NCI-H2029 treated with DMSO at 0.1 percent for 48 hours (cell line): ENCODE data around the gene TSPAN2.
"Not testable (repeated sequence)": the region's sequence is repeated elsewhere in the genome, so short reads cannot be mapped to it uniquely, and the experiment has no call there.

ENCODE experiments used
- DNase-seq: peaks from one replicate; lab custom pipeline; 2025; lab: John Stamatoyannopoulos, UW

TSPAN2 gene

DNA sequence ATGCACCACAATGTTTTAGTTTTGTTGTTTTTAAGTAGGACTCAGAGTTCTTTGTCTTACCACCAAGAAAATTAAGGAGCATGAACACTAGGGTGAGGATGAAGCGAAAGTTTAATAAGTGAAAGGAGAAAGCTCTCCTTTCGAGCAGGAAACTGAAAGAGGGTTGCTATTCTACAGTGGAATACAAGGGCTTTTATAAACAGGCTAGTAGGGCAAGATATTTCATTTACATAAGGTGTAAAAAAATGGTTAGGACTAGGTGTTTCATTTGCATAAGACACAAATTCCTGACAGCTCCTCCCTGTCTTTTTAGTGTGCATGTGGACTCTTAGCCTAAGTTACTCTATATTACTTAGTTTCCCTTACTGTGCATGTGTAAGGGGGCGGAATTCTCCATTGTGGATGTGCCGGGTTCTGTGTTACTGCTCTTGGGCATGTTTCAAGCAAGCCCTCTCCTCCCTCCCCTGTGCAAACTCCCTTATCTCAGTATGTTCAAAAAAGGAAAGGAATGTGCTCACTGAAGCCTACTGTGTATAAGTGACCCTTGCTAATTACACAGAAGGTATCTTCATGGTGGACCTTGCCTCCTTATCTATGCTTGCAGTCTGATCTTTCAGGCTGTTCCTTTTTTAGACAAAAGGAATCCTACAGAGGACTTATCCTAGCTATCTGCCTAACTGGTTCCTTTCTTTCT lies 52.3 kb downstream of the TSPAN2 start:
- DNase-seq: no peak

DNA sequence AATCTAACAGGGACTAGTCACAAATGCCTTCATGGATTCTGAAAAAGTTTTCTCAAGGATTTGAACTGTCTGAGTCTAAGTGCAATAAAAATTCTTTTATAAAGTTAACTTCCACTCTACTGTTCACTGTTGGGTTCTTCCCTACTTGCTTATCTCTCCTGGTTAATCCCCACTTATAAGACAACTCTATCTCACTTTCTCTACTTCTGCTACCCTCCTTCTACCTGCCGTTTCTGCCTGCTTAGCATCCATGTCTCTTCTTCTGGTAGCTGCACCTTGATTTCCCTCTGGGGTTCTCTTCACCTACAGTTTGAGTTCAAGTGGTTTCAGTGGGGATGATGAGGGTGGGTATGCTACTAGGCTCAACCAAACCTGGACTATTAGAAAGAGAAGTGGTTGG lies 53.7 kb downstream of the TSPAN2 start:
- no peak for DNase-seq

DNA sequence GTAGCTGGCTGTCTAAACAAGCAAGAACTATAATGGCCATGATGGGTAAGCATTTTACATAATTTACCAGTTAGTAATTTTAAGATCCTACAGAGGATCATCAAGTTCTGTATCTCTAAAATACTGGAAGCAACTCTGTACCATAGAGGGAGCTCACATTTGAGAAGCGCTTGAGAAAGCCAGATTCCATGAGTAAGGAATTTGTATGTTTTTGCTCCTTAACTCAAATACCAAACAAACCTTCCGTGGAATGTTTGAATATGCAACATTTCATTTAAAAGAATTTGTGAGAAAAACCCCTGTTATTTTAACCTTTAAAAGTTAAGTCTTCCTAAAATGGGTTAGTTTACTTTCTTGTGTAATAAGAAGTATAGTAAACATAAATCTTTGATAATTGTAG lies 57.7 kb downstream of the TSPAN2 start:
- DNase-seq: no peak

DNA sequence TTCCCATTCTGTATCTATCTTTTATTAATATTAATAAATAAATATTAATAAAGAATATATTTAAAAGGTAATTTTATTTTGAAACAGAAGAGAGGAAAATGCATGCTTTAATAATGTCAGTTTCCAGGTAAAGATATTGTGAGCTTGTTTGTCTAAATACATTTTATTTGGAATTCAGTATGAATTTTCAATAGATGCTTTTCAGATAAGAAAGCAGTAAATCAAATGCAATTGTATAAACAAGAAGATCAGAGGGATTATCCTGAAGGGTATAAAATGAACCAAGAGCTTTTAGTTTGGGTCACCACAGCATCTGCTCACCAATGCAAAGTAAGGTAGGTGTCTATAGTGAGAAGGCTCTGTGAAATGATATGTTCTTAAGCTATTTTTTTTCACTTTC lies 59.8 kb downstream of the TSPAN2 start, which contains the start of gene TSHB:
TSHB (plus strand) TSS at position 301 of the 400 bp plus-strand sequence. CDS start 3,537 bp downstream, outside the sequence.
- no peak for DNase-seq

DNA sequence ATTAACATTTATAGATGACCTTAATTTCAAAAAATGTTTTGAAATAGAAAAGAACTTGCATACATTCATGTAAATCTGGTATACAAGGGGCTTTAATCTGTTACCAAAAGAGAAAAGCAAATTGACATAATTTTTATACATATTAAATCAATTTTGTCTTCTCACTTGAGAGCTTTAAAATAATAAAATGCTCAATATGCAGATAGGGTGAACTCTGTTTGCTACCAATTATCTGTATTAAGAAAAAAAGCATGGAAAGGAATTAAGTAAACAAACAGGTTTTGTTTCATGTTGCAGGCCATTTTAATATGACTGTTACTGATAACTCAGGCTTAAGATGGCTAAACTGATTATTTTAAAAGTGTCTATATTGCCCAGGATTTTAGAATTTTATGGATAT lies 65.7 kb downstream of the TSPAN2 start:
- no peak for DNase-seq

DNA sequence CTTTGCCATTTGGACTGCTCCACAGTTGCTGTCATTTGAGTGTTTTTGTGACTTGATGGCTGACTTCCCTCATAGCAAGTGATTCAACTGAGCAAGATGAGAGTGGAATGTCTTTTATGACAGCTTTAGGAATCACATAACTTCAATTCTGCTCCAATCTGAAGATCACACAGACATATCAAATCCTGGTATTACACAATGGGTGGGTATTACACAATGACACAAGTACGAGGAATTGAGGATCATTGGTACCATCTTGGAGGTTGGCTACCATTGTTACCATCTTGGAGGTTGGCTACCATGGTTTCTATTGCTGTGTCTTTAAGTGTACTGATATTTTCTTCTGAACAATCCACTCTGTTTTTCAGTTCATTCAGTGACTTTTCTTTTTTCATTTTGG lies 68.2 kb downstream of the TSPAN2 start:
- DNase-seq: no peak

DNA sequence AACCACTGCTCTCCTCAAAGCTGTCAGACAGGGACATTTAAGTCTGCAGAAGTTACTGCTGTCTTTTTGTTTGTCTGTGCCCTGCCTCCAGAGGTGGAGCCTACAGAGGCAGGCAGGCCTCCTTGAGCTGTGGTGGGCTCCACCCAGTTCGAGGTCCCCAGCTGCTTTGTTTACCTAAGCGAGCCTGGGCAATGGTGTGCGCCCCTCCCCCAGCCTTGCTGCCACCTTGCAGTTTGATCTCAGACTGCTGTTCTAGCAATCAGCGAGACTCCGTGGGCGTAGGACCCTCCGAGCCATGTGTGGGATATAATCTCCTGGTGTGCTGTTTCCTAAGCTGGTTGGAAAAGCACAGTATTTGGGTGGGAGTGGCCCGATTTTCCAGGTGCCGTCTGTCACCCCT lies 69.8 kb downstream of the TSPAN2 start:
- not testable (repeated sequence) for DNase-seq

DNA sequence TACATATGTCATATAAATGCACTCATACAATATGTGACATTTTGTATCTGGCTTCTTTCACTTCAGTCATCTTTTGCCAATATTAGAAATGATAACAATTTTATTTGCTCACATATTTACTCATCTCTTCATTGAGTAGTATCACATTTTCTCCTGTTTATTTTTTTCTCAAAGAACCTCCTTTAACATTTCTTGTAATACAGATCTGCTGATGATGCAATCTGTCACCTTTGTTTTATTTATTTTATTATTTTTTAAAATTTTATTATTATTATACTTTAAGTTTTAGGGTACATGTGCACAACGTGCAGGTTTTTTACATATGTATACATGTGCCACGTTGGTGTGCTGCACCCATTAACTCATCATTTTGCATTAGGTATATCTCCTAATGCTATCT lies 75.5 kb downstream of the TSPAN2 start:
- DNase-seq: no peak

DNA sequence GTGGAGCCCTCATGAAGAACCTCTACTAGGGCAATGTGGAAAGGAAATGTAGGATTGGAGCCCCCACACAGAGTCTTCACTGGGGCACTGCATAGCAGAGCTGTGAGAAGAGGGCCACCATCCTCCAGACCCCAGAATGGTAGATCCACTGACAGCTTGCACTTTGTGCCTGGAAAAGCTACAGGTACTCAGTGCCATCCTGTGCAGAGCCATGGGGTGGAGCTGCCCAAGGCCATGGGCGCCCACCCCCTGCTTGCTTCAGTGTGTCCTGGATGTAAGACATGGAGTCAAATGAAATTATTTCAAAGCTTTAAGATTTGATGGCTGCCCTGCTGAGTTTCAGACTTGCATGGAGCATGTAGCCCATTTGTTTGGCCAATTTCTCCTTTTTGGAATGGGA lies 76.9 kb downstream of the TSPAN2 start:
- no peak for DNase-seq

DNA sequence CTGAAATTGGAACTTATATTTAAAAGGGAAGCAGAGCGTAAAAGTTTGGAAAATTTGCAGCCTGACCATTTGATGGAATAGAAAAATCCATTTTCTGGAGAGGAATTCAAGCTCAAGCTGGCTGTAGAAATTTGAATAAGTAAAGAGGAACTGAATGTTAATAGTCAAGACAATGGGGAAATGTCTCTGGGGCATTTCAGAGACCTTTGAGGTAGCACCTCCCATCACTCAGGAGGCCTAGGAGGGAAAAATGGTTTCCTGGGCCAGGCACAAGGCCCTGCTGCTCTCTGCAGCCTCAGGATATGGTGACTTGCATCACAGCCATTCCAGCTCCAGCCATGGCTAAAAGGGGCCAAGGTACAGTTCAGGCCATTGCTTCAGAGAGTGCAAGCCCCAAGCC lies 77.3 kb downstream of the TSPAN2 start:
- no peak for DNase-seq

DNA sequence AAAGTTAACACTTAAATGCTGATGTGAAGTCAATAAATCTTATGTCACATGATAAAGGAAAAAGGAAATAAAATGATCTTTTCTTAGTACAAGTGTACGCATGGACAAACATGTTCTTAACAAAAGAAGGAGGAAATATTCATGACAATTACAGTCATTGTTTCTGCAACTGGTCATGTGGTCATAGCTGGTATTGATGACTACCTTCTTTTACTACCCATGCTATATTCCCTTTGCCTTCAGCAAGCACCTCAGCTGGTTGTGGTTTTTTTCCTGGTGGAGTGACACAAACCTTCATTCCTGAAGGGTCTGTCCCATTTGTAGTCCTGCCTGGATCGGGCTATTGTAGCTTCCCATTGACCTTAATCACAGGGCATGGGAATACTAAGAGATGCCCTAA lies 83.1 kb downstream of the TSPAN2 start:
- no peak for DNase-seq
